ENCODE results near the gene SFMBT1.
"Not testable (repeated sequence)": the region's sequence is repeated elsewhere in the genome, so short reads cannot be mapped to it uniquely, and the experiment has no call there.

Gene SFMBT1

DNA sequence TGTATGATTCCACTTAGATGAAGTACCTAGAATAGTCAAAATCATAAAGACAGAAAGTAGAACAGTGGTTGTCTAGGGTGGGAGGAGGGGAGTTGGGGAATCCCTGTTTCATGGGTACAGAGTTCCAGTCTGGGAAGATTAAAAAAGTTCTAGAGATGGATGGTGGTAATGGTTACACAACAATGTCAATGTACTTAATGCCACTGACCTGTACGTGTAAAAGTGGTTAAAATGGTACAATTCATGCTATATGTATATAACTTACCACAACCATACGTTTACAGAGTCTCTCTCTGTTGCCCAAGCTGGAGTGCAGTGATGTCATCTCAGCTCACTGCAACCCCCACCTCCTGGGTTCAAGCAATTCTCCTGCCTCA lies 6.5 kb downstream of the SFMBT1 start:
- no peak for DNase-seq (ENCODE audit: low read depth in 4 of 4, low spot score in 1 of 4)

DNA sequence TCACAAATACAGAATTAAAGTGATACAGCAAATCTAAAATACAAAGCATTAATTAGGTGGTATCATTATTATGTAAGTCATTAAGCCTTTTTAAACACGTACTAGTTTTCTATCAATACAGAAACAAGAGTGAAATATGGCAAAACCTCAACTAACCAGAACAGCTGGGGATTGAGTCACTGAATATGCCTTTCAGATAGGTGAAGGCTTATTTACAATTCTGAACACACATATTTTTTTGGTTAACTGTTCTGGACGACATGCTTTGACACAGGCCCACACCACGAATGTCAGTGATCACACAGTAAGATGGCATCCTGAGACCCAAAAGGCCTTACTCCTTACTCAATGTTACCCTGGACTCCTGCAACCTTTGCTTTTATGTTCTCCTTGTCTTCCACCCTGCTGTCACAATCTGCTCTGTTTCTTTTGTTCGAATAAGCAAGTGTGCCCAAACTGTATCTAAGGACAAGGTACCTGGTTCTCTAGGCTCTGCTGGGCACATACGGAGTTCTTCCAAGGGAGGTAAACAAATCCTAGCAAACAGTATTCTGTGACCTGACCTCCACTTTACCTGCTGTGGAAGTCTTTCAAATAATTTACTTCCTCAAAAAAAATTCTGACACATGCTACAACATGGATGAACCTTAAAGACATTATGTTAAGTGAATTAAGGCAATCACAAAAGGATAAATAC lies 7.0 kb downstream of the SFMBT1 start:
- DNase-seq (ENCODE audit: low read depth in 4 of 4, low spot score in 1 of 4): no peak

DNA sequence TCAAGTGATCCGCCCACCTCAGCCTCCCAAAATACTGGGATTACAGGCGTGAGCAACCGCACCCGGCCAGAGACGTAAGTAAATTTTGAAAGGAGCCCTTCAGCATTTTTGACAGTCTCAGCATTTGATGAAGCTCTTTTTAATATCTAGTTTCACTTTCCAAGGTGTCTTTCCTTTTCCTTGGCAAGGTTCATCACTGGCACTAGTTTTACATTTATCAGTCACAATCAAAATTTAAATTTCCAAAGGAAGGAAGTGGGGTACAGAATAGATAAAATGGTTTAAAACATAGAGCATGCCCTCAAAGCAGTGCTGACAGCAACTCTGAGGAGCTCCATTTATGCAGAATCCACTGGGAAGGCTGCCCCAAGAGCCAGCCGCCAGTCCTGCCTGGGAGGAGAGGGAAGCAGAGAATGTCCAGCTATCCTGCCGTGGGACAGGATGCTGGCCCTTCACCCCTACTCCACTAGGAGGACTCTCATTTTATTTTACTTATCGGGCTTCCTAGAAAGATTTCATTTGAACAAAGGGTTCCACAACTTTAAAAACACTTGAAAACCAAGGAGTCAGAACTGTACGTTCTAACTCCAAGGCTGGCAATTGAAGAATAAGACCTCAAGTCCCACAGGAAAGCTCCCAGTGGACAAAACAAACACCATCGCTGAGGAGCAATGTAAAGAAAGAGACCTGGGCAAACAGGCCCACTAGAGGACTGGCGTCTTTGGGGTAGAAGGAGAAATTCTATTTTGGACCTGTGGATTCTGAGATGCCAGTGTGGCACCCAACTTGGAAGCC lies 9.9 kb downstream of the SFMBT1 start:
- DNase-seq (ENCODE audit: low read depth in 4 of 4, low spot score in 1 of 4): no peak

DNA sequence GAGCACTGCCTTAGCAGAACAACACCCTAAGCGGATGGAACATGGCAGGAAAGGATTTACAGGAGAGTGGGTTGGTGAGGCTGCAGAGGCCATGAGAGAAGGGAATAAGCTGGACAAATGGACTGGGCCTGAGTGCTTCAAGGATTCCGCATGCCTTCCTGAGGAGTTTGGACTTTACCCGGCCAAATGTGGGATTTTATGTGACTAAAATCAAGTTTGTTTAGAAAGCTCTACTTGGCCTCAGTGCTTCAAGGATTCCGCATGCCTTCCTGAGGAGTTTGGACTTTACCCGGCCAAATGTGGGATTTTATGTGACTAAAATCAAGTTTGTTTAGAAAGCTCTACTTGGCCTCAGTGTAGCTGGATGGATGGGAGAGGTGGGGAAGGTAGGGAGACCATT lies 10.9 kb downstream of the SFMBT1 start:
- DNase-seq (ENCODE audit: low read depth in 4 of 4, low spot score in 1 of 4): not testable (repeated sequence)

DNA sequence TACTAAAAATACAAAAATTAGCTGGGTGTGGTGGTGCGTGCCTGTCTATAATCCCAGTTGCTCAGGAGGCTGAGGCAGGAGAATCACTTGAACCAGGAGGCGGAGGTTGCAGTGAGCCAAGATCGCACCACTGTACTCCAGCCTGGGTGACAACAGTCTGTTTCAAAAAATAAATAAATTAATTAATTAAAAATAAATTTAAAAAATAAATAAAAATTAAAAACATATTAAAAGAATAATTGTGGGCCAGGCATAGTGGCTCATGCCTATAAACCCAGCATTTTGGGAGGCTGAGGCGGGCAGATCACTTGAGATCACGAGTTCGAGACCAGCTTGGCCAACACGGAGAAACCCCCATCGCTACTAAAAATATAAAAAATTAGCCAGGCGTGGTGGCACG lies 11.5 kb downstream of the SFMBT1 start:
- DNase-seq (ENCODE audit: low read depth in 4 of 4, low spot score in 1 of 4): not testable (repeated sequence)

DNA sequence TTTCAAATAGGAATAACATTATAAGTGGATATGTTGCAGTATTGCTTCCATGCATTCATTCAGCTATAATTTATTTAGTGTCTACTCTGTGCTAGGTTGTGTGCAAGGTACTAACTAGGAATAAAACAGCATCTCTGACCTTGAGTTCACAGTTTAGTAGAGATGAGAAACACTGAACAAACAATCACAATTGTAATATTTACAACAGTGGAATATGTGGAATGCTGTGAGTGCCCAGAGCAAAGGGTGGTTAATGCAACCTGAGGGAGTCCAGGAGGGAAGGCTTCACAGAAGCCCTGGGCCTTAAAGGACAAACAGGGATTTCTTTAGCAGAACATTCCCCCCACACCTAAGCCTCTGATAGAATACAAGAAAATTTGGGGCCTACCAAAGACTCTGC lies 13.3 kb downstream of the SFMBT1 start:
- DNase-seq (ENCODE audit: low read depth in 4 of 4, low spot score in 1 of 4): no peak

DNA sequence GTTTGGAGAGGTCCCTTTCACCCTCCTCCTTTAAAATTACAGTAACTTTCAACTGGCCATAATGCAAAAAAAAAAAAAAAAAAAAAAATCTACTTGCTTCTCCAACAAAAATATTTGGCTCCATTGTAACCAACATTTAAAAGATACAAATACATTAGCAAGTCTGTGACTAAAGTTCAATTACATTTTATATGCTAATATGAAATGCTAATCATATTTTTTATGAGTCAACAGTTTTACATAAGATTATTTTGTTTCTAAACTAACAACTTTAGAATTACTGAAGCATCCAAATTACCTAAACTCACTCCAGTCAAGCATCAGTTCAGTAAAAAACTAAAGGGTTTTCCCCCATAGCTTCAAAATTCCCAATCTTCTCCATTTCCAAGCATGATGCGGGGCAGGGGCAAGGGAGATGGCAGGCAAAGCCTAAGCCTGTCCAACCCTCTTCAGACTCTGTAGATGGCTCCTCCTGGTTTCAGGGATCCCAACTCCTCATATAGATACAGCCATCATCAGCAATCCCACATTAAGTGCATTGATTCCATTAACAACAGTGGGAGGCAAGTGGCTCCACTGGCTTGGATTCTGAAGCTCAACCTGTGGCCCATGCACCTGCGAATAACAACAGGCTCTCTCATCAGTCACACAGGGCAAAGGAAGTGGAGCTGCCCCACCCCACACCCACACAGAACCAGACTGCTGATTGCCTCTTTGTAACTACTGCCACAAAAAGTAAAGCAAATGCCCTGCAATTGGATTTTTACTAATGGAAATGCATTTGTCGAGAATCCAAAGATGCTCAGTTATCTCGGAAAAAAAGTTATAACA lies 15.0 kb downstream of the SFMBT1 start:
- peak in 1 of 4 experiments; percentile 23 for DNase-seq (ENCODE audit: low read depth in 4 of 4, low spot score in 1 of 4)

DNA sequence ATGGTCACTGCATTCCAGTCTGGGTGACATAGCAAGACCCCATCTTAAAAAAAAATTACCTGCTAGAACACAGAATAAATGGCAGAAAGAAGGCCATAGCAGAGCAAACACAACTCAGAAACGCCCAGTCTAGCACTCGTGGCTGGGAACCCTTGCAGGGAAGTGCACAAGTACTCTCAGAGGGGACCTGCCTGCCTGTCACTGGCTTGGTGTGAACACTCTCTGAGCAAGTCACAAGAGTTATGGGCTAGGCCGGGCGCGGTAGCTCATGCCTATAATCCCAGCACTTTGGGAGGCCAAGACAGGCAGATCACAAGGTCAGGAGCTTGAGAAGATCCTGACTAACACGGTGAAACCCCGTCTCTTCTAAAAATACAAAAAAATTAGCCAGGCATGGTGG lies 17.2 kb downstream of the SFMBT1 start:
- no peak for DNase-seq (ENCODE audit: low read depth in 4 of 4, low spot score in 1 of 4)

DNA sequence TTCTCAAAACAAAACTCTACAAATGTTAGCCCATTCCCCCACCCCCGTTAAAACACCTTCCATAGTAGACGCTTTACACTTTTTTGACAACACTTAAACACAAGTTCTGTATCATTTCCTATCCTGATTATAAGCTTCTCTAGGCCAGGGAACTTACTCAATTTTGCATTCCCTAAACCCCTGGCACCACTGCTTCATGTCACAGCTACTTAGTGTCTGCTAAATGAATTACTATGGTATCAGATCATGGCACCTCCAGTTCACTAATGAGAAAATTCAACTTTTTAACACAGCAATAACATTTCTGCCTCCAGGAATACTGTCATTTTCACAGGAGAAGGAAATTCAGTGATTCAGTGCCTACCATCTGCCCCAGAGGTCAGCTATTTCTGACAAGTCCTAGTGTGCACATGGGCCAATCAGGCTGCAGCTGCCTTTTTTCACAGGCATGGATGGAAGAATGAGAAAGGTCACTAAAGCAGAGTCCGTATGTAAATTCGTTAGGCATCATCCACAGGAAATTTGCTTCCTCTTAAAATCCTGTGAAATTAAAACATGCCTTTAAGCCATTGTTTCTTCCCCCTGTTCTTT lies 18.5 kb downstream of the SFMBT1 start:
- DNase-seq (ENCODE audit: low read depth in 4 of 4, low spot score in 1 of 4): no peak

DNA sequence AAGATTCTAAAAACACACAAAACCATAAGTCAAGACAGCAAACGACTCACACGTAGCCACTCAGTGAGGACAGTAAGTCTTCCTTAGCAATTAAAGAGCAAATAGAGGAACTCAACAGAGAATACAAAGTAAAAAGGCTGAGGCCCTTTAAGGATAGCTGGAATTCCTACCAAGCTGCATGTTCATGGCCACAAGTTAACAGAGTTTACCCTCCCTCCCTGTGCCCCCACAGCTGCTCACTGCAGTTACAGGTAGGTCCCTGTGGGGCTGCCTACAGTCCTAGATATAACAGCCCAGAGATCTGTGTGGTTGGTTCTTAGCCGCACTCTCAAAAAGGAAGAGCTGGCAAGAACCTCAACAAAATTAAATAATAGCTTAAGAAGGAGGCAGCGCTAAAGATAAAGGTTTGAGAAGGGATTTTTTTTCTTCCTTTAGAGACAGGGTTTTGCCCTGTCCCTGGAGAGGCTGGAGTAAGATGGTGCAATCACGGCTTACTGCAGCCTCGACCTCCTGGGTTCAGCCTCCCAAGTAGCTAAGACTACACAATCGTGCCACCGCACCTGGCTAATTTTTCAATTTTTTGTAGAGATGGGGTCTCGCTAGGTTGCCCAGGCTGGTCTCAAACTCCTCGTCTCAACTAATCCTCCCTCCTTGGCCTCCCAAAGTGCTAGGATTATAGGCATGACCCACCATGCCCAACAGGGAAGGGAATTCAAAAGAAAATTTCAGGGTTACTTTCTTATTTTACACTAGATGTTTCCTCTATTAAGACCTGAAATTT lies 19.3 kb downstream of the SFMBT1 start:
- no peak for DNase-seq (ENCODE audit: low read depth in 4 of 4, low spot score in 1 of 4)

DNA sequence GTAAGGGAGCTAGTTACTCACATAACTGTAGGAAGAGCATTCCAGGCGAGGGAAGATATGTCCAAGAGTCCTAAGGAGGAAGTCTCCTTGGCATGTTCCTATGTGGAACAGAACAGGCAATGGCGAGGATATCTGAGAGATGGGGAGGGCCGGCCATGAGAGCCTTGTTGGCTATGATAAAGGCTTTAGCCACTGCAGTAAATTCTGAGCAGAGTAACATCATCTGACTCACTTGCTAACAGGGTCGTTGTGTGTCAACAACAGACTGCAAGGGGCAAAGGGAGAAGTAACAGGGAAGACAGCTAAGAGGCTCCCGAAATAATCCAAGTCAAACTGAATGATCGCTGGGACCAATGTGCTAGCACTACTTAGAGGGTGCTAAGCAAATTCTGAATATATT lies 21.6 kb downstream of the SFMBT1 start:
- no peak for DNase-seq (ENCODE audit: low read depth in 4 of 4, low spot score in 1 of 4)

DNA sequence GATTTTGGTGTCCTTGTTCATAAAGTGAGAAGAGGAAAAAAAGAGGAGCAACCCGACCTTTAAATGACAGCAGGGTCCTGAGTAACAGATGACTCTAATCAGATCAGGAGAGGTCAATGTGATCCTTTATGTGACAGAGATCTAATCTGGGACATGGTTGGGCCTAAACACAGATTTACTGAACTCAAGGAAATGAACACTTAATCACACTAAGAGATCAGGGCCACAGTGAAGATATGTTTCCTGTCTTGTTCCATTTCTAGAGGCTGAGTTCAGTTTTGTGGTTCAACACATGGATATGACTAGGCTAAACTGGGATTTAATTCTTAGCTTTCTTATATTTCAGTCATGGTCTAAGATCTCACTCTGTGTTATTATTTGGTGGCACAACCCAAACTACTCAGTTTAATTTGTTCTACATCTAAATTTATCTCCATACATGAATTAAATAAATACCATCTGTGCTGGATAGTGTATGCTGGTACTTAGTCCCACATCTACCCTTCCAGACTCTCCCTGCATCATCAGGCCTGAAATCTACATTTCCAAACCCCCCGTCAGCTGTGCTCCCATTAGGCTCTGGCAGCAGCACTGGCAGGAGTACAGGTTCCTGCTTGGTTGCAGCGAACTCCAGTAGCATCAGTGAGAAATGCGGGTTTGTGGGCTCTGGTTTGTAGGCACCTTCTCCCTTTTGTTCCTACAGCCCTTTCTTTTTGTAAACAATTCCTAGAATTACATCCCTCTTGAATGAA lies 22.6 kb downstream of the SFMBT1 start:
- no peak for DNase-seq (ENCODE audit: low read depth in 4 of 4, low spot score in 1 of 4)

DNA sequence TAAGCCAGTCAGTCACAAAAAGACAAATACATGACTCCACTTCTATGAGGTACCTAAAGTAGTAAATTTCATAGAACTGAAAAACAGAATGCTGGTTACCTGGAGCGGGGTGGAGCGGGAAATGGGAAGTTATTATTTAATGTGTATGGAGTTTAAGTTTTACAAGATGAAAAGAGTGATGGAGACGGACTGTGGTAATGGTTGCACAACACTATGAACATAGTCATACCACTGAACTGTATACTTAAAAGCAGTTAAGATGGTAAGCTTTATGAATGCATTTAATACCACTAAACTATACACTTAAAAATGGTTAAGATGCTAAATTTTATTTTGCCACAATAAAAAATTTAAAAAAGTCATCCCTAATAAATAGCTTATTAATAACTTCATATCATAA lies 23.2 kb downstream of the SFMBT1 start:
- DNase-seq (ENCODE audit: low read depth in 4 of 4, low spot score in 1 of 4): no peak

DNA sequence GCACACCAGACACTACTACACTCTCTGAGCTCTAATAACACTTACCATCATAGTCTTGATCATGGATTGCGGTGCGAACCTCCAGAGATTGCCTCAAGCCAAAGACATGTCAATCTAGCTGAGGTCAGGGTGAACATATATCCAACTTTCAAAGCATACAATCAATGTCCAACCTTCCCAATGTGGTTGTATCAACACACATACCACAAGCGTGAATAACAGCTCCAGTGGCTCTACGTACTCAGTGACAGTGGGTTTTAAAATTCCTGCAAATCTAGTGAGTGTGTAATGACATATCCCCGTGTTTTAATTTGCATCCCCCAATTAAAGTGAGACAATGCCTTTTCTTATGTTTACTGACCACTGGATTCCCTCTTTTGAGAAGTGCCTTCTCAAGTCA lies 29.6 kb downstream of the SFMBT1 start:
- no peak for DNase-seq (ENCODE audit: low read depth in 4 of 4, low spot score in 1 of 4)

DNA sequence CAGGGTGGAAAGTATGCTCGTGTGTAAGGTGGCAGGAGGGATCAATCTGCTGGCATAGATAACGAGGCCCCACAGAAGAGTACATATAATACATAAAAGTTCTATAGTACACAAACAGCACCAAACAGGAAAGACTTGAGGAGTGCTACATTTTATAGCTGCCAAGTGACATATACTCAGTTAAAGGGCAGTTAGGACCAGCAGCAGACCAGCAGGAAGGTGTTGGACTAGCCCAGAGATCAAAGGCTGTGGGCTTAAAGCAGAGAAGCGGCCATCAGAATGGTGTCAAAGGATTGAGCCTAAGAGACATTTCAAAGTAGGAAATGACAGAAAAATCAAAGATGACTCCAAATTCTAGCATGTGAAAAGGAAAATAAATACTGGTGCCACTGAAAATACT lies 34.5 kb downstream of the SFMBT1 start:
- DNase-seq (ENCODE audit: low read depth in 4 of 4, low spot score in 1 of 4): no peak

DNA sequence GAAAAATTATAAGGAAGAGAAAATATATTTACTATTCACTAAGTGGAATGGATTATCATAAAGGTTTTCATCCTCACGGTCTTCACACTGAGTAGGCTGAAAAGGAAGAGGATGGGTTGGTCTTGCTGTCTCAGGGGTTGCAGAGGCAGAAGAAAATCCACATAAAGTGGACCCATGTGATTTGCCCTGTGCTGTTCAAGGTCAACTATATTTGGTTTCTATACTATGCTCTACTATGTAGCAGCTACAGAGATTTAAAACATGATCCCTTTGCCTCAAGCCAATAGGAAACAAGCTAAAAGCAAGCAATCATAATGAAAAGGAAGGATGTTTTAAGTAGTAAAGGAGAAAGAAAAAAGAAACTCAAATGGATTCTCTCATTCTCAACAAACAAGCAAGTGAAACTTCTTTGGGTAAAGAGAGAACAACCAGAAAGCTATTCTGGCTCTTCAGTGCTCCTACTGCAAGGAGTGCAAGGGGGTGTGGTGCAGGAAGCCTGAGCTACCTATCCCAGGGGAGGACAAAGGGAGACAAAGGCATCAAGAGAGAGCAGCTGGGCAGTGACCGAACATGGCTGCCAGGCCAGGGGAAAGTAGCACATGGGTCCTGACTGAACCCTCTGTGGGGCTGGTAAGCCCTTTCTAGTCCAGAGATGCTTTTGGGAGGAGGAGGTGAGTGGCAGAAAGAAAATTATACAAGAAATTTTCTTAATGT lies 35.9 kb downstream of the SFMBT1 start:
- no peak for DNase-seq (ENCODE audit: low read depth in 4 of 4, low spot score in 1 of 4)

DNA sequence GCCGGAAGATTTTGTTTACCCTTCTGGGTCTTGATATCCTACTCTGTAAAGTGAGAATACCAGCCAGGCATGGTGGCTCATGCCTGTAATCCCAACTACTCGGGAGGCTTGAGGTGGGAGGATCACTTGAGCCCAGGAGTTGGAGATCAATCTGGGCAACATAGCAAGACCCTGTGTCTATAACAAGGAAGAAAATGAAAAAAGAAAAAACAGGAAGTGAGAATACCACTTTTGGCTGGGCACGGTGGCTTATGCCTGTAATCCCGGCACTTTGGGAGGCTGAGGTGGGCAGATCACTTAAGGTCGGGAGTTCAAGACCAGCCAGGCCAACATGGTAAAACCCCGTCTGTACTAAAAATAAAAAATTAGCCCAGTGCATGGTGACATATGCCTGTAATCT lies 36.9 kb downstream of the SFMBT1 start:
- no peak for DNase-seq (ENCODE audit: low read depth in 4 of 4, low spot score in 1 of 4)

DNA sequence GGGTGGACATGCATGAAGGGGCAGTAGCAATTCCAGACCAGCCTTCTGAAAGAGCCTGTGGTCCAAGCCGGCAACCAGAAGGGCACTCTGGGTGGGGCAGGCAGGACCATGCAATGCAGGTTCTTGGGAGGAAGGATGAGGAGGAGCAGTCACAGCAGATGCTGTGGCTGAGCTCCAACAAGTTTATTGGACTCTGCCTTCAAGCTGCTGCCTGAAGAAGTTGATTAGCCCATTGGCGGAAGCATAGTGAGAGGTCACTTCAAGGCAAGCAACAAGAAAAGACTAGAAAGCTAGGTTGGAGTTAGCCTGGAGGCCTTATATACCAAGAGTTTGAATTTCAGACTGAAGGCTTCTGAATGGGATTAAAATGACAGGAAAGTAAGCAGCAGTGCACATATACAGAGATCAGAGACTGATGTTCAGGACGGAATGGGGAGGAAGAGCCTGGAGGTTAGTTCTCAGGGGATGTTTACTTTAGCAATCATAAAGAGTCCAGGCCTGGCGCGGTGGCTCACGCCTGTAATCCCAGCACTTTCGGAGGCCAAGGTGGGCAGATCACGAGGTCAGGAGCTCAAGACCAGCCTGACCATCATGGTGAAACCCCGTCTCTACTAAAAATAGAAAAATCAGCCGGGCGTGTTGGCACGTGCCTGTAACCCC lies 39.9 kb downstream of the SFMBT1 start:
- no peak for DNase-seq (ENCODE audit: low read depth in 4 of 4, low spot score in 1 of 4)

DNA sequence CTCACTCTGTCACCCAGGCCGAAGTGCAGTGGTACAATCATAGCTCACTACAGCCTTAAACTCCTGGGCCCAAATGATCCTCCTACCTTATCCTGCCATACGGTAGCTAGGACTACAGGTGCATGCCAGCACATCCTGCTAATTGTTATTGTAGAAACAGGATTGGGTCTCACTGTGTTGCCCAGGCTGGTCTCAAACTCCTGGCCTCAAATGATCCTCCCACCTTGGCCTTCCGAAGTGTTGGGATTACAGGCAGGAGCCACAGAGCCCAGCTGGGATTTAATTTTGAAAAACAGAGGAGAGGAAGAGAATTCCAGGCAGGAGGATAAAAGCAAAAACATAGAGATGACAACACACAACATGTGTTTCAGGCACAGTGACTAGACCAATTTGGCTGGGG lies 40.5 kb downstream of the SFMBT1 start:
- no peak for DNase-seq (ENCODE audit: low read depth in 4 of 4, low spot score in 1 of 4)

Measured in stimulated activated CD4-positive, alpha-beta T cell treated with anti-CD3 and anti-CD28 coated beads, Interleukin-1b, Interleukin-23, amount 100 ng/mL, for 24 hours (primary cell).